SK-N-DZ (cell line): Measurements from ENCODE around the gene MAGEA6. TPM values are rescaled to one million over a fixed set of nuclear protein-coding genes. Genes with fewer than 3 reads are reported as not detected.
A peak's percentile ranks its signal among the peaks of the same experiment; 100 is the strongest.
"Not testable (repeated sequence)": the region's sequence is repeated elsewhere in the genome, so short reads cannot be mapped to it uniquely, and the experiment has no call there.

Experiments
- DNase-seq: peaks from one replicate; pipeline ENCODE4 v3.0.0-alpha.2; 2015; ENCODE audit warnings: low spot score
- polyA plus RNA-seq, 2 experiments: library from polyadenylated mRNA; depleted of rRNA; stranded (reverse); fragments of >200 nt; gene quantifications; 2 replicates each; pipeline ENCODE4 v1.2.3, GENCODE V29; 2014

Gene MAGEA6
- 90.0 and 91.3 TPM in 2 replicates for polyA plus RNA-seq (2014; cell fraction: cytosol; rRNA removed)
- 43.0 and 53.0 TPM in 2 replicates for polyA plus RNA-seq (2014; cell fraction: nucleus; rRNA removed)

DNA sequence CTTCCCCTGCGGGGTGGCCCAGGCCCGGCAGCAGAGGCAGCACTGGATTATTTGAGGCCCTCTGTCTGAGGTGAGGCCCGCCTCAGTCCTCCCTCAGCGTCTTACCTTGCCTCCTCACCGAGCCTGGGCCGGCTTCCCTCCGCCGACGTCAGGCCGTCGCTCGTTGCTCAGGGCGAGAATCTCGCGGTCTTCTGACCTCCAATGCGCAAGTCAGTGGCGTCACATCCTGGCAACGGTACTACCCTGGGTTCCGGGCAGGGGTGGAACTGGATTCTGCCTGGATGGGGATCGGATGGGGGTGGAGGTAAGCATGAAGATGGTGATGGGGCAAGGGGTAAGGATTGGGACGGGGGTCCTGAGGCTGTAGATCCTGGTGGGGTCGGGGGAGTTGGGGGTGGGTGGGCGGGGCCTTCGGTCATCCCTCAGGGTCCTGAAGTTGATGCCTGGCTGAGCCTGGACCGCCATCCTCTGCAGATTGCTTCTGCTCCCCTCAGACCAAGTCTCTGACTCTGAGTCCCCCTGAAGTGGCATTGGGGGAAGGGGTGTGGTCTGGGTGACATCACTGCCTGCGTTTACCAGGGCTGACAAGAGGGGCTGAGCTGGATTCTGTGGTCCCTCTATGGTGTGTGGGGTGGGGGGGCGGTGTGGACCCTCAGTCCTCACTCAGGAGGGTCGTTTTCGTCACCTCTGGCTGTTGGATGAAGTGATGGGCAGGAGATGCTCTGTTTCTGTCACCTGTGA is at the start of gene MAGEA6:
MAGEA6 (minus strand) TSS at position 141 of the 741 bp plus-strand sequence. CDS start 2,039 bp downstream, outside the sequence.
- not testable (repeated sequence) for DNase-seq

DNA sequence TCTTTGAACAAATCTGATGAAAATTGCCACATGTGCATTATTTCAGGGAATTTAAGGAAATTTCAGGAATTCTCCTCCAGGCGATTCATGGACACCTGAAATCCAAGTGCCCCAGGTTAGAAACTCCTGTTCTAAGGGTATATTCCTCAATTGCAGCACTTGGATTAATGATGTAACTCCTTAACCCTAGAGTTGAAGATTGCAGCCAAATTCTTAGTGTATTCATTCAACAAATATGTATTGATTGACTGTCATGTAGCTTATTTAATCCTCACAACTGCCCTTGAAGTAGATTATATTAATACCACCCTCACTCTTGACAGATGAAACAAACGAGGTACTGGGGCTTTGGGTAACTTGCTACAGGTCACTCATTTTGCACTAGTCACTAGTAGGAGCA is 49.8 kb upstream of the MAGEA6 start:
- no peak for DNase-seq

DNA sequence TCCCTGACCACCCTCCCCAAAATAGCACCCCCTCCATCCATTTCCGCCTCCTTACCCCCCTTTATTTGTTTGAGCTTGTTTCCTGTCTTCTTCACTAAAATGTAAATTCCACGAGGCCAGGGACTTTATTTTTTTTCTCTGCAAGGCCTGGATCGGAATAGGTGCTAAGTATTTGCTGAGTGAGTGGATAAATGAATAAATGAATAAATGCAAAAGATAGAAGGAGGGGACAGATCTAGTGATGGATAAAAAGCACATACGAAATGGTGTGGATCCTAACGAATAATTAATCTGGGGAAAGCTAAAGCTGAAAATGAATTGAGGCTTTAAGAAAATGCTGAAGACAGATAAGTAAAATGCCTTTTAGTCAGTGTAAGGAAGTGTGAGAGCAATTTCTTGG is 48.9 kb upstream of the MAGEA6 start:
- no peak for DNase-seq

GRCh38 chrX:152817078-152817764 is 47.7 kb upstream of the MAGEA6 start:
- DNase-seq = no peak

- DNase-seq = no peak
Measured at GRCh38 chrX:152814048-152814447, 44.6 kb upstream of the MAGEA6 start.

DNA sequence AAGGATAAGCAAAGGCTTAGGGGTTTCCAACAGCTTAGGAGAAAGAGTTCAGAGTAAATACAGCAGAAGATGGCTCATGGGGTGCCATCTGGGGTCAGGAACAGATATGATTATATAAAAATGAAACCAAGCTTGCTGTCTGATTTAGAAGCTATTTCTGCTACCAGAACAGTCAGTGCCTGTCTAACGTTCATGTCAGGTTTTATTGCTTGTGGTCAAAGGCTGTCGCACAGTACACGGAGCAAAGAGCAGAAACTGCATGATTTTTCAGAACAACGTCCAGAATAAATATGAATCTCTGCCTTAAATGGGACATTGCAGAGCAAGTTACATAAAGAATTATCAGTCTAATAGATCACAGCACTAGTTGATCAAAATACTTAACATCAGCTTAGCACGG is 43.7 kb upstream of the MAGEA6 start:
- no peak for DNase-seq

- peak; percentile 61 for DNase-seq
Measured at GRCh38 chrX:152810403-152810802, 40.9 kb upstream of the MAGEA6 start.

GRCh38 chrX:152806035-152806434 is 36.5 kb upstream of the MAGEA6 start:
- DNase-seq = peak; percentile 34

DNA sequence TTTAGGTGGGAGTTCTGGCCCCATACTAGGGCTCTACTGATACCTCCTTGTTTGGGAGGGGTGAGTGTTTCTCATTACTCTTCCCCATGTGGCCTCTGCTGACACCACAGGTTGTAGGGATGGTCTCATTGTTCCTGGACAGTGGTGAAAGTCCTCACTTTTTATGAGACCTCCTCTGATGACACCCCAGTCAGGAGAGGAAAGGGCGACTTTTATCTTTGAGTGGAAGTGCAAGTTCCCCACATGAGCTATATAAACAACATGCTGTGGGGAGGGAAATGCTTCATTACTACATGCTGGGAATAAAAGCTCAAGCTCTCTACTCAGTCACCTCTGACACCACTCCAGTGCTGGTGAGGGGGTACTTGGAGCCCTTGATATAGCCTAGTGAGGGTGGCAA is 29.5 kb upstream of the MAGEA6 start:
- no peak for DNase-seq

DNA sequence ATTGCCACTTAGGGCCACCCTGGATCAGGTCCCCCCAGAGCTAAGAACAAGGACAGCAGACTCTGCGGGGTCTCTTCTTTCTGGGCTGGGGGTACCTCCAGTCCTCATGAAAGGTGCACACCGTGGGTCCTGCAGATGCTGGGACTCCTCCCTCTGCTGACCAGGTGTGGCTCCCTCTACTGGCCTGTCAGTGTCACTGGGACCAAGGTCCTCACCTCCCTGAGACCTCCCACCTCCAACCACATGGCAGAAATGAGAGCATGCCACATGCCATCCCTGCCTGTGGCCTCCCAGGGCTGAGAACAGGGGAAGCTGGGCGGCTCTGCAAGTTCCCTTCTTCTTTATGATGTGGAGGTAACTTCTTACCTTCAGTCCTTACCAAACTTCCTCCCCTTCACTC is 17.6 kb upstream of the MAGEA6 start:
- DNase-seq = not testable (repeated sequence)

- DNase-seq = not testable (repeated sequence)
Measured at GRCh38 chrX:152766562-152766961, 2.9 kb downstream of the MAGEA6 start.

- not testable (repeated sequence) for DNase-seq
Measured at GRCh38 chrX:152761582-152761981, 7.9 kb downstream of the MAGEA6 start.

DNA sequence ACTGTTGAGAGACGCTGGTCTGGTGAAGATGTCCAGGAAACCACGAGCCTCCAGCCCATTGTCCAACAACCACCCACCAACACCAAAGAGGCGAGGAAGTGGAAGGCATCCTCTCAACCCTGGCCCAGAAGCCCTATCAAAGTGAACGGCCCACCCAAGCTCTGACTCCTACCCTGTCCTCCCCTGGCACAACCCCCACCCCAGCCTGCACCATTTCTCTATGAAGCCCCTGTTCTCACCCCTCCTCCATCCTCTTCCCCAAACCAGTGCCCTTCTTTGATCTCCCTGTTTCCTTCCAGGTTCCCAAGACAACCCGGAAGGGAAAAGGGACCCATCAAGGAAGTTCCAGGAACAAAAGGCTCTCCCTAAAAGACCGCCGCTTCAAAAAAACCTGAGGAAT is 9.9 kb downstream of the MAGEA6 start:
- DNase-seq = not testable (repeated sequence)

DNA sequence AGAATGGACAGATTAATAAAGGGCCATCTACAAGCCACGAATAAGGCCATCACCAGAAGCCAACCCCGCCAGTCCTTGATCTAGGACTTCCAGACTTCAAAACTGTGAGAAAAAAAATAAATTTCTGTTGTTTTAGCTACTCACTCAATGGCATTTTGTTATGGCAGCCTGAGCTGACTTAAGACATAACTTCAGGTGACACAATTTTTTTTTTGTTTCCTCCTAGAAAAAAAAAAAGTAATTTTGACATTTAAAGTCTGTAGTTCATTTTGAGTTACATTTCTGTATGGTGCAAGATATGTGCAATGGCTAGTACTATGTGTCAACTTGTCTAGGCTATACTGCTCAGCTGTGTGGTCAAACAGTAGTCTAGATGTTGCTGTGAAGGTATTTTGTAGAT is 10.6 kb downstream of the MAGEA6 start, which contains the start of gene CSAG3:
CSAG3 (plus strand) TSS at position 301 of the 400 bp plus-strand sequence.
- DNase-seq = not testable (repeated sequence)

GRCh38 chrX:152754871-152755270 is 14.6 kb downstream of the MAGEA6 start:
- DNase-seq = not testable (repeated sequence)

DNA sequence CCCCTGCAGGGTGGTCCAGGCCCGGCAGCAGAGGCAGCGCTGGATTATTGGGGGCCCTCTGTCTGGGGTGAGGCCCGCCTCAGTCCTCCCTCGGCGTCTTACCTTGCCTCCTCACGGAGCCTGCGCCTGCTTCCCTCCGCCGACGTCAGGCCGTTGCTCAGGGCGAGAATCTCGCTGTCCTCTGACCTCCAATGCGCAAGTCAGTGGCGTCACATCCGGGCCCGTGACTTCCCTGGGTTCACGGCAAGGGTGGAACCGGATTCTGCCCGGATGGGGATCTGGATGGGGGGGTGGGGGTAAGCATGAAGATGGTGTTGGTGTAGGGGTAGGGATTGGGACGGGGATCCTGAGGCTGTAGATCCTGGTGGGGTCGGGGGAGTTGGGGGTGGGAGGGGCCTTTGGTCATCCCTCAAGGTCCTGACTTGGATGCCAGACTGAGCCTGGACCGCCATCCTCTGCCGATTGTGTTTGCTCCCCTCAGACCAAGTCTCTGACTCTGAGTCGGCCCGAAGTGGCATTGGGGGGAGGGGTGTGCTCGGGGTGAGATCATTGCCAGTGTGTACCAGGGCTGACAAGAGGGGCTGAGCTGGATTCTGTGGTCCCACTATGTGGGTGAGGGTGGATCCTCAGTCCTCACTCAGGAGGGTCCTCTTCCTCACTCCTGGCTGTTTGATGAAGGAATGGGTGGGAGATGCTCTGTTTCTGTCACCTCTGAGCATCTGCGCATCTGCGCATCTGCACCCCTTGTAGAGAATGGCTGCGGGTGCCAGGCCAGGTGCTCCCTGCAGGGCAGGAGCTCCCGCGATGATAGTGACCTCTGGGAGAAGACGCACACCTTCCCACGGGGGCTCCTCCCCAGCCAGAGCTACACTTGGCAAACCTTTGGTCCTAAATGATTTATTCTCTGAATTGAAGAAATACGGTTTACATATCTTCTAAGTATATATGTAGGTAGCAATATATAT is 15.5 kb downstream of the MAGEA6 start, which contains the start of gene MAGEA2:
MAGEA2 (minus strand) TSS at position 157 of the 965 bp plus-strand sequence. CDS start 2,479 bp downstream, outside the sequence.
- DNase-seq = not testable (repeated sequence)

DNA sequence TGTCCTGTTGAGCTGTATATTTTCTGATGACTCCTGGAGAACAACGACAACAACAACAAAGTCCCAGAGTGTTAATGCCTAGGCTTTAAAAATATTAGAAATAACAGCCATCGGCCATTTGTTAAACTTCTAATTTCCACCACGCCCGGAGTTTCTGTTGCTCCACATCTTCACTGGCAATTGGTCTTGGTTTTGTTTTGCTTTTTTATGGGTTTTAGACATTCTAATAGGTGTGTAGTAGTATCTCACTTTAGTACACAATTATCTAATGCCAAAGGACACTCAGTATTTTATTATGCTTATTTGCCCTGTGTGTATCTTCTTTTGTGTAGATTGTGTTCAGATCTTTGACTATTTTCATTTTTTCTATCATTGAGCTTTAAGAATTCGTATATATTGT is 30.9 kb downstream of the MAGEA6 start:
- DNase-seq = no peak

DNA sequence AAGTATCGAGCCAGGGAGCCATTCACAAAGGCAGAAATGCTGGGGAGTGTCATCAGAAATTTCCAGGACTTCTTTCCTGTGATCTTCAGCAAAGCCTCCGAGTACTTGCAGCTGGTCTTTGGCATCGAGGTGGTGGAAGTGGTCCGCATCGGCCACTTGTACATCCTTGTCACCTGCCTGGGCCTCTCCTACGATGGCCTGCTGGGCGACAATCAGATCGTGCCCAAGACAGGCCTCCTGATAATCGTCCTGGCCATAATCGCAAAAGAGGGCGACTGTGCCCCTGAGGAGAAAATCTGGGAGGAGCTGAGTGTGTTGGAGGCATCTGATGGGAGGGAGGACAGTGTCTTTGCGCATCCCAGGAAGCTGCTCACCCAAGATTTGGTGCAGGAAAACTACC is 33.0 kb downstream of the MAGEA6 start:
- not testable (repeated sequence) for DNase-seq

- no peak for DNase-seq
Measured at GRCh38 chrX:152735860-152736511, 33.5 kb downstream of the MAGEA6 start.

- no peak for DNase-seq
Measured at GRCh38 chrX:152735101-152735500, 34.4 kb downstream of the MAGEA6 start.
